Measurements from ENCODE around the gene SEC22C.

DNA sequence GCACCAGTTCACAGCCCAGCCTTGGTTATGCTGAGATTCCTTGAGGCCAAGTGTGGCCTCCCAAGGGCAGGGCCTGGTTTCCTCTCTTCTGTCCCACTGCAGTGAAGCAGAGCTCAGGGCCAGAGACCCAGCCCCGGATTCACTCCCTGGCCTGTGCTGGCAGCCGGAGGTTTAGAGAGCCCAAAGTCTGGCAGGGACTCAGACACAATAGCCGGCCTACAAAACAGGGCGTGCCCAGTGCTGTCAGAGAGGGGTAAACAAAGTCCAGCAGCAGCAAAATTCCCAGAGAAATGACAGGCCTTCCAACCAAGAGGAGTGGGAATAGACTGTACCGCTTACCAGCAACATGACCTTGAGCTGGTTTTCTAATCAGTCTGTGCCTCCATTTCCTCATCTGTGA, 65.3 kb downstream of the SEC22C start:
- TF ChIP-seq SMC3 (IDR thresholded peaks at IDR 0.05; ENCODE audit: low read depth, low read length) (no peak), YY1 (IDR thresholded peaks at IDR 0.05; ENCODE audit: low read depth) (no peak), FOXM1 (IDR thresholded peaks at IDR 0.05; ENCODE audit: low read depth) (no peak), CTCF (IDR thresholded peaks at IDR 0.05) (no peak), RAD21 (IDR thresholded peaks at IDR 0.05; ENCODE audit: low read length) (no peak), GABPA (IDR thresholded peaks at IDR 0.05; ENCODE audit: low read depth) (no peak), JUND (IDR thresholded peaks at IDR 0.05) (no peak), EP300 (IDR thresholded peaks at IDR 0.05; ENCODE audit: borderline replicate concordance in 1 of 2, low read depth in 1 of 2, low read length in 1 of 2) (no peak)
- TF ChIP-seq, protein P1, sequence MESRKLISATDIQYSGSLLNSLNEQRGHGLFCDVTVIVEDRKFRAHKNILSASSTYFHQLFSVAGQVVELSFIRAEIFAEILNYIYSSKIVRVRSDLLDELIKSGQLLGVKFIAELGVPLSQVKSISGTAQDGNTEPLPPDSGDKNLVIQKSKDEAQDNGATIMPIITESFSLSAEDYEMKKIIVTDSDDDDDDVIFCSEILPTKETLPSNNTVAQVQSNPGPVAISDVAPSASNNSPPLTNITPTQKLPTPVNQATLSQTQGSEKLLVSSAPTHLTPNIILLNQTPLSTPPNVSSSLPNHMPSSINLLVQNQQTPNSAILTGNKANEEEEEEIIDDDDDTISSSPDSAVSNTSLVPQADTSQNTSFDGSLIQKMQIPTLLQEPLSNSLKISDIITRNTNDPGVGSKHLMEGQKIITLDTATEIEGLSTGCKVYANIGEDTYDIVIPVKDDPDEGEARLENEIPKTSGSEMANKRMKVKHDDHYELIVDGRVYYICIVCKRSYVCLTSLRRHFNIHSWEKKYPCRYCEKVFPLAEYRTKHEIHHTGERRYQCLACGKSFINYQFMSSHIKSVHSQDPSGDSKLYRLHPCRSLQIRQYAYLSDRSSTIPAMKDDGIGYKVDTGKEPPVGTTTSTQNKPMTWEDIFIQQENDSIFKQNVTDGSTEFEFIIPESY (IDR thresholded peaks at IDR 0.05; ENCODE audit: borderline replicate concordance, low read depth): no peak

Data from SK-N-SH (cell line).